Muscle layer of duodenum (tissue), 2 donors: ENCODE results near the gene COL27A1.

Source experiments
- H3K27ac ChIP-seq: one replicate; pipeline ENCODE4 v1.7.0; 2013; ENCODE audit warnings: mild to moderate bottlenecking, low read length
- H3K27me3 ChIP-seq: one replicate; pipeline ENCODE4 v1.7.0; 2013; ENCODE audit warnings: low read depth, mild to moderate bottlenecking, control low read depth, low read length
- H3K36me3 ChIP-seq, 2 donors: one replicate each; pipeline ENCODE4 v1.7.0; 2013; ENCODE audit warnings: low read length in 2 of 2, control low read depth in 1 of 2, mild to moderate bottlenecking in 1 of 2; ENCODE audit not compliant: insufficient read depth in 2 of 2, control insufficient read depth in 1 of 2
- H3K4me1 ChIP-seq, 2 donors: one replicate each; pipeline ENCODE4 v1.7.0; 2013; ENCODE audit warnings: low read length in 2 of 2, mild to moderate bottlenecking in 2 of 2, control low read depth in 1 of 2, moderate library complexity in 1 of 2; ENCODE audit not compliant: insufficient read depth in 2 of 2, control insufficient read depth in 1 of 2
- H3K4me3 ChIP-seq, 2 donors: one replicate each; pipeline ENCODE4 v1.7.0; 2013; ENCODE audit warnings: low read length in 2 of 2, low read depth in 1 of 2, mild to moderate bottlenecking in 1 of 2
- H3K9me3 ChIP-seq, 2 donors: one replicate each; pipeline ENCODE4 v1.7.0; 2013; ENCODE audit warnings: low read length in 2 of 2, control low read depth in 1 of 2, mild to moderate bottlenecking in 1 of 2; ENCODE audit not compliant: control insufficient read depth in 1 of 2
- donor health status: healthy.

The COL27A1 gene

GRCh38 chr9:114276908-114277821 lies 121.8 kb downstream of the COL27A1 start:
- Histone ChIP-seq H3K27ac (no peak overlapping the region), H3K36me3 (peaks cover 0 to 5% of the 10 kb centered on the region in 2 donors), H3K27me3 (no peaks in the 10 kb centered on the region), H3K4me1 (no peaks in the 10 kb centered on the region), H3K9me3 (no peaks in the 10 kb centered on the region), H3K4me3 (no peak overlapping the region)

- no peaks in the 10 kb centered on the region for H3K9me3 ChIP-seq
- no peak overlapping the region for H3K4me3 ChIP-seq
- H3K27me3 ChIP-seq: no peaks in the 10 kb centered on the region
- H3K36me3 ChIP-seq: peaks cover 0 to 7% of the 10 kb centered on the region in 2 donors
- H3K27ac ChIP-seq: no peak overlapping the region
- H3K4me1 ChIP-seq: no peaks in the 10 kb centered on the region
Observed at GRCh38 chr9:114278356-114278755, 123.0 kb downstream of the COL27A1 start.

GRCh38 chr9:114278881-114279570 lies 123.7 kb downstream of the COL27A1 start:
- Histone ChIP-seq H3K27me3 (no peaks in the 10 kb centered on the region), H3K36me3 (peaks cover 0 to 7% of the 10 kb centered on the region in 2 donors), H3K4me1 (no peaks in the 10 kb centered on the region), H3K4me3 (no peak overlapping the region), H3K9me3 (no peaks in the 10 kb centered on the region), H3K27ac (no peak overlapping the region)

GRCh38 chr9:114279693-114280092 lies 124.4 kb downstream of the COL27A1 start:
- H3K27me3 ChIP-seq: no peaks in the 10 kb centered on the region

GRCh38 chr9:114280636-114281472 lies 125.5 kb downstream of the COL27A1 start:
- no peak overlapping the region for H3K27ac ChIP-seq
- no peaks in the 10 kb centered on the region for H3K4me1 ChIP-seq
- H3K4me3 ChIP-seq: no peak overlapping the region
- H3K36me3 ChIP-seq: peaks cover 0 to 12% of the 10 kb centered on the region in 2 donors
- no peaks in the 10 kb centered on the region for H3K9me3 ChIP-seq
- H3K27me3 ChIP-seq: no peaks in the 10 kb centered on the region

More at GRCh38 chr9:114279693-114280092, 124.4 kb downstream of the COL27A1 start:
- Histone ChIP-seq H3K27ac (no peak overlapping the region), H3K4me1 (no peaks in the 10 kb centered on the region), H3K36me3 (peaks cover 0 to 9% of the 10 kb centered on the region in 2 donors), H3K4me3 (no peak overlapping the region), H3K9me3 (no peaks in the 10 kb centered on the region)

GRCh38 chr9:114281473-114282103 lies 126.3 kb downstream of the COL27A1 start:
- Histone ChIP-seq H3K4me1 (no peaks in the 10 kb centered on the region), H3K9me3 (no peaks in the 10 kb centered on the region), H3K27me3 (no peaks in the 10 kb centered on the region), H3K4me3 (no peak overlapping the region), H3K36me3 (peaks cover 0 to 9% of the 10 kb centered on the region in 2 donors), H3K27ac (no peak overlapping the region)

- Histone ChIP-seq H3K27me3 (no peaks in the 10 kb centered on the region), H3K27ac (no peak overlapping the region), H3K4me1 (no peaks in the 10 kb centered on the region), H3K4me3 (no peak overlapping the region), H3K9me3 (no peaks in the 10 kb centered on the region), H3K36me3 (peaks cover 0 to 9% of the 10 kb centered on the region in 2 donors)
Observed at GRCh38 chr9:114282104-114282485, 126.8 kb downstream of the COL27A1 start.

GRCh38 chr9:114282507-114282906 lies 127.2 kb downstream of the COL27A1 start:
- no peaks in the 10 kb centered on the region for H3K9me3 ChIP-seq
- H3K4me3 ChIP-seq: no peak overlapping the region
- no peak overlapping the region for H3K27ac ChIP-seq
- H3K36me3 ChIP-seq: peaks cover 0 to 9% of the 10 kb centered on the region in 2 donors
- H3K4me1 ChIP-seq: no peaks in the 10 kb centered on the region
- no peaks in the 10 kb centered on the region for H3K27me3 ChIP-seq

- Histone ChIP-seq H3K27ac (no peak overlapping the region), H3K27me3 (no peaks in the 10 kb centered on the region), H3K4me3 (no peak overlapping the region), H3K9me3 (no peaks in the 10 kb centered on the region), H3K36me3 (peaks cover 0 to 9% of the 10 kb centered on the region in 2 donors), H3K4me1 (no peaks in the 10 kb centered on the region)
Observed at GRCh38 chr9:114282926-114283325, 127.6 kb downstream of the COL27A1 start.

GRCh38 chr9:114283551-114284111 lies 128.3 kb downstream of the COL27A1 start:
- peaks cover 0 to 9% of the 10 kb centered on the region in 2 donors for H3K36me3 ChIP-seq
- no peaks in the 10 kb centered on the region for H3K27me3 ChIP-seq
- H3K9me3 ChIP-seq: no peaks in the 10 kb centered on the region
- H3K4me1 ChIP-seq: no peaks in the 10 kb centered on the region
- no peak overlapping the region for H3K4me3 ChIP-seq
- H3K27ac ChIP-seq: no peak overlapping the region
